B cell (primary cell): ENCODE results near the gene ENDOG.

ENCODE experiments used
- EZH2 ChIP-seq: IDR thresholded peaks from 2 replicates; pipeline ENCODE4 v1.6.1; 2012; ENCODE audit warnings: borderline replicate concordance, low read depth, mild to moderate bottlenecking, moderate library complexity, low read length; ENCODE audit not compliant: insufficient read depth, poor library complexity, severe bottlenecking
- TF ChIP-seq, protein P1 (sequence below): fragments of 200-600 bp; IDR thresholded peaks from one replicate; pipeline ENCODE4 v1.8.0; 2022; ENCODE audit warnings: antibody characterized with exemption, mild to moderate bottlenecking

DNA sequence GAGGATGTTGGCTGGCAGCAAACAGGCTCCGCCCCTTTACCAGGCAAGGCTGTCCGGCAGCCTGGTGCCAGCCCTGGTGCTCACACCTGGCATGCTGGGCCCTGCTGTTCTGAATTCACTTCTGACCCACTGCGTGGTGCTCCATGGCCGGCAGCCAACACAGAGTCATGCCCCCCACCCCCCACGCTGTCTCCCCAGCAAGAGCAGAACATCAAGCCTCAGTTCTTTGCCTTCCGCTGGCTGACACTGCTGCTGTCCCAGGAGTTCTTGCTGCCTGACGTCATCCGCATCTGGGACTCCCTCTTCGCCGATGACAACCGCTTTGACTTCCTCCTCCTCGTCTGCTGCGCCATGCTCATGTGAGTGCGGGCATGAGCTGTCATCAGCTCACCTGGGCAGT lies 12.6 kb upstream of the ENDOG start:
- TF ChIP-seq, protein P1, sequence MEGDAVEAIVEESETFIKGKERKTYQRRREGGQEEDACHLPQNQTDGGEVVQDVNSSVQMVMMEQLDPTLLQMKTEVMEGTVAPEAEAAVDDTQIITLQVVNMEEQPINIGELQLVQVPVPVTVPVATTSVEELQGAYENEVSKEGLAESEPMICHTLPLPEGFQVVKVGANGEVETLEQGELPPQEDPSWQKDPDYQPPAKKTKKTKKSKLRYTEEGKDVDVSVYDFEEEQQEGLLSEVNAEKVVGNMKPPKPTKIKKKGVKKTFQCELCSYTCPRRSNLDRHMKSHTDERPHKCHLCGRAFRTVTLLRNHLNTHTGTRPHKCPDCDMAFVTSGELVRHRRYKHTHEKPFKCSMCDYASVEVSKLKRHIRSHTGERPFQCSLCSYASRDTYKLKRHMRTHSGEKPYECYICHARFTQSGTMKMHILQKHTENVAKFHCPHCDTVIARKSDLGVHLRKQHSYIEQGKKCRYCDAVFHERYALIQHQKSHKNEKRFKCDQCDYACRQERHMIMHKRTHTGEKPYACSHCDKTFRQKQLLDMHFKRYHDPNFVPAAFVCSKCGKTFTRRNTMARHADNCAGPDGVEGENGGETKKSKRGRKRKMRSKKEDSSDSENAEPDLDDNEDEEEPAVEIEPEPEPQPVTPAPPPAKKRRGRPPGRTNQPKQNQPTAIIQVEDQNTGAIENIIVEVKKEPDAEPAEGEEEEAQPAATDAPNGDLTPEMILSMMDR, result no peak
- TF ChIP-seq EZH2, result no peak
